RWPE2 (cell line): ENCODE results near the gene TRIM6.
A peak's percentile ranks its signal among the peaks of the same experiment; 100 is the strongest.

Experiments used
- ATAC-seq: fragments of 200-7000 bp; cut with Tn5 transposase; 3 replicates; pipeline ENCODE4 v1.9.1; 2021; ENCODE audit warnings: low read depth
- DNase-seq: peaks from one replicate; pipeline ENCODE4 v3.0.0-alpha.2; 2020; ENCODE audit warnings: low spot score
- H3K27ac ChIP-seq: fragments of 450-650 bp; 2 replicates; pipeline ENCODE4 v1.5.1; 2017; ENCODE audit warnings: mild to moderate bottlenecking; ENCODE audit not compliant: poor library complexity, severe bottlenecking
- H3K27me3 ChIP-seq: fragments of 250-450 bp; sonication (Bioruptor Pico); 2 replicates; pipeline ENCODE4 v1.5.1; 2021; ENCODE audit warnings: mild to moderate bottlenecking, moderate library complexity; ENCODE audit not compliant: insufficient read depth, poor library complexity, severe bottlenecking
- H3K36me3 ChIP-seq: fragments of 250-450 bp; sonication (Bioruptor Pico); 2 replicates; pipeline ENCODE4 v1.5.1; 2020; ENCODE audit warnings: low read depth, mild to moderate bottlenecking, moderate library complexity
- H3K4me1 ChIP-seq: fragments of 250-450 bp; sonication (Bioruptor Pico); 2 replicates; pipeline ENCODE4 v1.5.1; 2021; ENCODE audit warnings: mild to moderate bottlenecking, moderate library complexity; ENCODE audit not compliant: insufficient read depth, poor library complexity, severe bottlenecking
- H3K4me3 ChIP-seq: fragments of 250-450 bp; sonication (Bioruptor Pico); 2 replicates; pipeline ENCODE4 v1.5.1; 2021; ENCODE audit warnings: mild to moderate bottlenecking, moderate library complexity; ENCODE audit not compliant: severe bottlenecking
- H3K9me3 ChIP-seq: fragments of 250-450 bp; sonication (Bioruptor Pico); 2 replicates; pipeline ENCODE4 v1.5.1; 2021; ENCODE audit warnings: mild to moderate bottlenecking, moderate library complexity; ENCODE audit not compliant: severe bottlenecking
- TF ChIP-seq, protein P1 (sequence below): fragments of 450-650 bp; IDR thresholded peaks from one replicate; pipeline ENCODE4 v1.5.1; 2017; ENCODE audit warnings: mild to moderate bottlenecking, moderate library complexity; ENCODE audit not compliant: poor library complexity, severe bottlenecking

TRIM6 gene

DNA sequence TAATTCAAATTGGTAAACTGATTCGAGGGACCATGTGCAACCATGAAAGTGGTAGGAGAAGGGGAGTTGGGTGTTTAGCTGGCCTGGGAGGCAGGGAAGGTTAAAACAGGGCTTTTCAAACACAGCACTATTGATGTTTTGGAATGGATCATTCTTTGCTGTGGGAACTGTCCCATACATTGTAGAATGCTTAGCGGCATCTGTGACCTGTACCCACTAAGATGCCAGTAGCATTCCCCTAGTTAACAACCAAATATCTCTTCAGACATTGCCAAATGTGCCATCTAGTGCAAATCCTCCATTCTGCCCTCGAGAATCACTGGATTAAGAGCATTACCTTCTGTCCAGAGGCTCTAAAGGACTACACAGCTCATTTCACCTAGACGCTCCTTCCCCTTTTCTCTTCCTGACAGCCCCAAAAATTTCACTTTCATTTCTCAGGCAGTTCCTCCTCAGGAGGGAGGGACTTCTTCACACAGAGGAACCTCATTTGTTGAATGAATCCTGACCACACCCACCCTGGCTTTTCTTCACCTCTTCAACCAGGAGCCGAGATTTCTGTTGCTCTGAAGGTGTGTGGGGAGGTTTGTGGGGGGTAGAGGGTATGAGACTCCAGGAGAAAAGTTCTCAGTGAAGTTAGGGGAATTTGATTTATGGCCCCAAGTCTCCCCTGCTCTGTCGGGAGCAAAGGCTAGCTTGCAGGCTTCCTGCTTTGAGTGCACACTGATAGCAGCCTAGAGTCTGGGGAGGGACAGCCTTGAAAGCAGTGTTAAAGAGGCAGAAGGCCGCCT, 28.2 kb downstream of the TRIM6 start, which contains the start of gene TRIM34:
TRIM34 (plus strand) TSS at position 513 of the 791 bp plus-strand sequence. CDS start 7,331 bp downstream, outside the sequence.
- ATAC-seq: peak; percentile 68
- DNase-seq: no peak
- Histone ChIP-seq H3K4me3 (peak within 1 kb of the TSS; percentile 38), H3K27ac (peak within 1 kb of the TSS; percentile 19), H3K27me3 (no peaks in the 10 kb centered on the region), H3K36me3 (no peaks in the 10 kb centered on the region), H3K9me3 (no peaks in the 10 kb centered on the region), H3K4me1 (peaks cover 49% of the 10 kb centered on the region)
- TF ChIP-seq, protein P1, sequence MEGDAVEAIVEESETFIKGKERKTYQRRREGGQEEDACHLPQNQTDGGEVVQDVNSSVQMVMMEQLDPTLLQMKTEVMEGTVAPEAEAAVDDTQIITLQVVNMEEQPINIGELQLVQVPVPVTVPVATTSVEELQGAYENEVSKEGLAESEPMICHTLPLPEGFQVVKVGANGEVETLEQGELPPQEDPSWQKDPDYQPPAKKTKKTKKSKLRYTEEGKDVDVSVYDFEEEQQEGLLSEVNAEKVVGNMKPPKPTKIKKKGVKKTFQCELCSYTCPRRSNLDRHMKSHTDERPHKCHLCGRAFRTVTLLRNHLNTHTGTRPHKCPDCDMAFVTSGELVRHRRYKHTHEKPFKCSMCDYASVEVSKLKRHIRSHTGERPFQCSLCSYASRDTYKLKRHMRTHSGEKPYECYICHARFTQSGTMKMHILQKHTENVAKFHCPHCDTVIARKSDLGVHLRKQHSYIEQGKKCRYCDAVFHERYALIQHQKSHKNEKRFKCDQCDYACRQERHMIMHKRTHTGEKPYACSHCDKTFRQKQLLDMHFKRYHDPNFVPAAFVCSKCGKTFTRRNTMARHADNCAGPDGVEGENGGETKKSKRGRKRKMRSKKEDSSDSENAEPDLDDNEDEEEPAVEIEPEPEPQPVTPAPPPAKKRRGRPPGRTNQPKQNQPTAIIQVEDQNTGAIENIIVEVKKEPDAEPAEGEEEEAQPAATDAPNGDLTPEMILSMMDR: no peak

DNA sequence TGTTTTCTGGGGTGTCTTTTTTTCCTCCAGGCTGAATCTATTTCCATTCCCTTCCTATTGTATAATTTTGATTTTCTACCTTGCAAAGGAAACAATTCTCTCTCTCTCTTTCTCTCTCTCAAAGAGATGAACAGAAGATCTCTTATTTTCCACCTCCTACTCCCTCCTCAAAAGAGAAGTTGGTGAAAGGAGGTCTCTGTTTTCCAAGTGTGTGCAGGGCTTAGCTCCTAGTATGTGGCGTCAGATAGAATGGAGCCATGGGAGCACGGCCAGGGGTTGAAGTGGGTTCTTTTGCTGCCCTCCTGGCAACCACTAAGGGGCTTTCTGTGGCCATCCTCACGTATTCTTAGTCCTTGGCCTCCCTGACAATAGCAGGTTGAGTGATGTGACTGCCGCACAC, 28.8 kb downstream of the TRIM6 start:
- ATAC-seq (no peak), DNase-seq (no peak)
- Histone ChIP-seq H3K27ac (peak overlapping the region; percentile 19), H3K27me3 (no peaks in the 10 kb centered on the region), H3K4me1 (peaks cover 43% of the 10 kb centered on the region), H3K9me3 (no peaks in the 10 kb centered on the region), H3K36me3 (no peaks in the 10 kb centered on the region), H3K4me3 (peak overlapping the region; percentile 38)
- TF ChIP-seq, protein P1: no peak

DNA sequence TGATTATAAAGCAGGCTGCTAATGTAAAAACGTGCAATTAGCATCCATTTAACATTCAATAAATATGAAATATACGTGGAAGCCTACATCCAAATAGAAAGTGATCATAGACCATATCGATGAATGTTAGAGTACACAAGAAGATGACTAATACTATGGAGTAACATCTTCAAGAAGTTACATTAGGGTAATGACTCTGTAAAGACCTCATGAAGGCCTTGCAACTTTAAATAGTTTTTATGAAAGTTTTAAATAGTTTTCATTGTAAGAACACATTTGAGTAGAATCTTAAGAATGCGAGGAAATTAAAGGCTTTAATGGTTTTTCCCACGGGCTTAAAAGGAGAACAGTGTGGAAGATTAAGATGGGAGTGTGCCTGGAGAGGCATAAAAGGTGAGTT, 29.8 kb downstream of the TRIM6 start:
- no peaks in the 10 kb centered on the region for H3K36me3 ChIP-seq
- no peaks in the 10 kb centered on the region for H3K9me3 ChIP-seq
- DNase-seq (no peak), ATAC-seq (peak; percentile 21; the same call in 1 of the 3 replicates)
- peaks cover 34% of the 10 kb centered on the region for H3K4me1 ChIP-seq
- H3K27me3 ChIP-seq: no peaks in the 10 kb centered on the region
- H3K27ac ChIP-seq: peak overlapping the region; percentile 6
- no peak overlapping the region for H3K4me3 ChIP-seq
- TF ChIP-seq, protein P1: no peak

DNA sequence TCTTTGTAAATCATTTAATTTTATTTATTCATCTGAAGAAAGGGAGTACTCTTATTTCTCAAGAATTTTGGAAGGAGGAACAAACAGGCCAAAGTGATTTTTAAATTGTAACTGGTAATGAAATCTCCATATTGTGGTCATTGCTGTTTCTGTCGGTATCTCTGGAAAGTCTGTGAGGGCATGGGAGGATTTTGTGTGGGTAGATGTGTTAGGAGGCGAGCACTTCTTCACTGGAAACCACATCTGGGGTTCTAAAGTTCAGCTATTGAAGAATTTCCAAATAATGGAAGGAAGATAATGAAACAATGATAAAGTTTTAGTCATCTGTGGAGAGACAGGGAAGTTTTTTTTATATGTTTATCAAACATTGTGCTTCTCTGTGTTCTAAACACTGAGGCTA, 35.0 kb downstream of the TRIM6 start:
- ATAC-seq: no peak

More for the DNA sequence above, 35.0 kb downstream of the TRIM6 start:
- TF ChIP-seq, protein P1: no peak
- DNase-seq: no peak
- peaks cover 2% of the 10 kb centered on the region for H3K4me1 ChIP-seq
- 0 out of 2 replicates have a peak, but pooled peaks cover 4% of the 10 kb centered on the region for H3K36me3 ChIP-seq
- H3K4me3 ChIP-seq: no peak overlapping the region
- H3K27ac ChIP-seq: no peak overlapping the region
- no peaks in the 10 kb centered on the region for H3K27me3 ChIP-seq
- H3K9me3 ChIP-seq: no peaks in the 10 kb centered on the region
